ENCODE results near the gene ZFP62.

Gene ZFP62

DNA sequence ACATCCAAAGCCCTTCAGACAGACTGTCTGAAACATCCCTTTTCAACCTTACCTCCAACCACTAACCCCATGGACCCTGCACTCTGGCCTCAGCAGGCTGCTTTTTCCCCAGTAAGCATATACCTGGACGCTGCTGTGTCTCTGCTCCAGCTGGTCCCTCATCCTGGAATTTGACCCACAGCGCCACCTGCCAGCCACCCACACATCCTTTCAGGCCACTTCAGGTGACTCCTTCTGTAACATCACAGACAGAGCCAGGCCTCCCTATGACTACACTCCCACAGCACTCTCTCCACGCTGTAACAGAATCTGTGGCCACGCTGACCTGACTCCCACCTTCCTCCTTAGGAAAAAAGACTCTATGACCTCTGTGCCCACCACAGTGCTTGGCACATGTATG lies 61.9 kb downstream of the ZFP62 start:
- TF ChIP-seq TAF1 (IDR thresholded peaks at IDR 0.05; ENCODE audit: low read depth, low read length) (no peak), POLR2AphosphoS5 (IDR thresholded peaks at IDR 0.05; ENCODE audit: low read depth, low read length) (no peak), POU2F2 (IDR thresholded peaks at IDR 0.05; ENCODE audit: low read depth, low read length) (no peak), POLR2A (IDR thresholded peaks at IDR 0.05; ENCODE audit: low read depth, low read length) (no peak), PAX5 (IDR thresholded peaks at IDR 0.05; ENCODE audit: insufficient read depth, low read length, severe bottlenecking) (no peak), SPI1 (IDR thresholded peaks at IDR 0.05; ENCODE audit: low read depth, low read length) (no peak)
- no peak for DNase-seq (ENCODE audit: insufficient read length, low spot score)

DNA sequence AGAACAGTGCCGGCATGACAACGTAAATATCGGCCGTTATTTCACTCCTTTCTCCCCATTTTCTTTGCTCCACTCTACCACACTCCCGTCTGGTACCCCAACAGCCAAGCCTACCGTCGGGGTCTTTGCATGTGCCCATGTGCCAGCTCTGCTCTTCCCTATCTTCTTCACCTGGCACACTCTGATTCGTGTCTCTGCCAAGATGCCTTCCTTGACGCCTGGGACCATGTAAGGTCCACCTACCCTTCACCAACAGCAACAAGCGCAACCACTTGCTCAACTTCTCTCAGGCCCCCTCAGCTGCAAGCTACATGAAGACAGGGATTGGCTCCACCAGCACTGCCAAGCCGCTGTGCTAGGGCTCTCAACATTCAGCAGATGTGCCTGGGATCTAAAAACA lies 62.9 kb downstream of the ZFP62 start:
- FAIRE-seq (no peak), DNase-seq (ENCODE audit: insufficient read length, low spot score) (no peak)
- TF ChIP-seq POLR2A (IDR thresholded peaks at IDR 0.05; ENCODE audit: low read depth, low read length), result no peak
- TF ChIP-seq POLR2AphosphoS5 (IDR thresholded peaks at IDR 0.05; ENCODE audit: low read depth, low read length), result no peak
- TF ChIP-seq TAF1 (IDR thresholded peaks at IDR 0.05; ENCODE audit: low read depth, low read length), result no peak
- TF ChIP-seq SPI1 (IDR thresholded peaks at IDR 0.05; ENCODE audit: low read depth, low read length), result no peak
- TF ChIP-seq PAX5 (IDR thresholded peaks at IDR 0.05; ENCODE audit: insufficient read depth, low read length, severe bottlenecking), result no peak
- no peak for TF ChIP-seq POU2F2 (IDR thresholded peaks at IDR 0.05; ENCODE audit: low read depth, low read length)

More for the DNA sequence above, 61.9 kb downstream of the ZFP62 start:
- no peak for FAIRE-seq

Measured in GM12891 (cell line).